SK-N-SH treated with all-trans-retinoic acid at 6 μM for 48 hours (cell line): ENCODE measurements around the gene OTUB1.

Experiments
- ATAC-seq: fragments of 200-7000 bp; cut with Tn5 transposase; 3 replicates; pipeline ENCODE4 v1.9.1; 2020; ENCODE audit warnings: mild to moderate bottlenecking, moderate library complexity
- BACH2 ChIP-seq: fragments of 250-450 bp; sonication (Bioruptor Pico); IDR thresholded peaks from 2 replicates; pipeline ENCODE4 v1.9.0; 2021; ENCODE audit warnings: mild to moderate bottlenecking, borderline replicate concordance
- CREB5 ChIP-seq: fragments of 250-450 bp; sonication (Bioruptor Pico); IDR thresholded peaks from 2 replicates; pipeline ENCODE4 v1.5.1; 2020; ENCODE audit warnings: low read depth, mild to moderate bottlenecking, moderate library complexity
- CSDC2 ChIP-seq: fragments of 250-450 bp; sonication (Bioruptor Pico); IDR thresholded peaks from 2 replicates; pipeline ENCODE4 v1.5.0; 2020; ENCODE audit warnings: mild to moderate bottlenecking, moderate library complexity
- CSRNP3 ChIP-seq: fragments of 250-450 bp; sonication (Bioruptor Pico); IDR thresholded peaks from 2 replicates; pipeline ENCODE4 v1.5.1; 2021; ENCODE audit warnings: mild to moderate bottlenecking, moderate library complexity
- ESRRG ChIP-seq: fragments of 250-450 bp; sonication (Bioruptor Pico); IDR thresholded peaks from 2 replicates; pipeline ENCODE4 v1.6.1; 2021; ENCODE audit warnings: mild to moderate bottlenecking
- ISL1 ChIP-seq: fragments of 250-450 bp; sonication (Bioruptor Pico); IDR thresholded peaks from 2 replicates; pipeline ENCODE4 v2.1.2; 2022; ENCODE audit warnings: mild to moderate bottlenecking, moderate library complexity
- OSR1 ChIP-seq: fragments of 250-450 bp; sonication (Bioruptor Pico); IDR thresholded peaks from 2 replicates; pipeline ENCODE4 v1.8.0; 2022; ENCODE audit warnings: moderate library complexity, mild to moderate bottlenecking, inconsistent platforms
- PATZ1 ChIP-seq: fragments of 250-450 bp; sonication (Bioruptor Pico); IDR thresholded peaks from 2 replicates; pipeline ENCODE4 v1.8.0; 2020; ENCODE audit warnings: mild to moderate bottlenecking, moderate library complexity, borderline replicate concordance
- POU6F1 ChIP-seq: fragments of 250-450 bp; sonication (Bioruptor Pico); IDR thresholded peaks from 2 replicates; pipeline ENCODE4 v1.8.0; 2021; ENCODE audit warnings: low read depth, mild to moderate bottlenecking, moderate library complexity, borderline replicate concordance
- RARB ChIP-seq: fragments of 250-450 bp; sonication (Bioruptor Pico); IDR thresholded peaks from 2 replicates; pipeline ENCODE4 v1.8.0; 2021; ENCODE audit warnings: mild to moderate bottlenecking, moderate library complexity
- TSHZ2 ChIP-seq: fragments of 250-450 bp; sonication (Bioruptor Pico); IDR thresholded peaks from 2 replicates; pipeline ENCODE4 v1.5.0; 2020; ENCODE audit warnings: mild to moderate bottlenecking, moderate library complexity
- ZFP30 ChIP-seq: fragments of 450-650 bp; formaldehyde crosslinking; IDR thresholded peaks from 2 replicates; pipeline ENCODE4 v1.5.0; 2022; ENCODE audit warnings: mild to moderate bottlenecking, moderate library complexity
- ZNF70 ChIP-seq: fragments of 450-650 bp; formaldehyde crosslinking; IDR thresholded peaks from 2 replicates; pipeline ENCODE4 v1.5.0; 2020; ENCODE audit warnings: mild to moderate bottlenecking, moderate library complexity
- ZNF8 ChIP-seq: fragments of 450-650 bp; formaldehyde crosslinking; IDR thresholded peaks from 2 replicates; pipeline ENCODE4 v1.5.0; 2020; ENCODE audit warnings: mild to moderate bottlenecking, moderate library complexity

Gene OTUB1

GRCh38 chr11:64029773-64030172 lies 43.5 kb downstream of the OTUB1 start:
- TF ChIP-seq CSDC2 (CRISPR knock-in tag) (no peak), ESRRG (CRISPR knock-in tag) (no peak)
- TF ChIP-seq, all 23 proteins: peak for 0
- ATAC-seq: no peak

- ATAC-seq: no peak
- TF ChIP-seq PATZ1: no peak
- no peak for TF ChIP-seq ISL1 (CRISPR knock-in tag)
- no peak for TF ChIP-seq ZFP30
- TF ChIP-seq CSRNP3 (CRISPR knock-in tag): no peak
- no peak for TF ChIP-seq TSHZ2
- TF ChIP-seq RARB (CRISPR knock-in tag): no peak
- TF ChIP-seq, all 23 proteins: peak for 0
Measured at GRCh38 chr11:64031001-64031400, 44.8 kb downstream of the OTUB1 start.

- TF ChIP-seq CREB5 (CRISPR knock-in tag): no peak
- no peak for TF ChIP-seq TSHZ2
- no peak for TF ChIP-seq PATZ1
- TF ChIP-seq ZNF8: no peak
- no peak for TF ChIP-seq BACH2
- no peak for TF ChIP-seq OSR1 (CRISPR knock-in tag)
- no peak for TF ChIP-seq RARB (CRISPR knock-in tag)
- TF ChIP-seq ZNF70 (CRISPR knock-in tag): no peak
- TF ChIP-seq POU6F1 (CRISPR knock-in tag): no peak
- ATAC-seq: no peak
Measured at GRCh38 chr11:64032050-64032449, 45.8 kb downstream of the OTUB1 start.
